ENCODE results near the gene KSR2.
"Not testable (repeated sequence)": the region's sequence is repeated elsewhere in the genome, so short reads cannot be mapped to it uniquely, and the experiment has no call there.

Gene KSR2

GRCh38 chr12:117789195-117789912 is 179.4 kb downstream of the KSR2 start:
- FAIRE-seq: no peak
- no peak for DNase-seq (ENCODE audit: extremely low spot score, insufficient read length, low read depth)

GRCh38 chr12:117778656-117779055 is 190.1 kb downstream of the KSR2 start:
- FAIRE-seq: no peak
- DNase-seq (ENCODE audit: extremely low spot score, insufficient read length, low read depth): no peak

GRCh38 chr12:117774941-117775775 is 193.6 kb downstream of the KSR2 start:
- DNase-seq (ENCODE audit: extremely low spot score, insufficient read length, low read depth): no peak

GRCh38 chr12:117768860-117769259 is 199.9 kb downstream of the KSR2 start:
- FAIRE-seq (no peak), DNase-seq (ENCODE audit: extremely low spot score, insufficient read length, low read depth) (no peak)

More at GRCh38 chr12:117774941-117775775, 193.6 kb downstream of the KSR2 start:
- no peak for FAIRE-seq

- no peak for DNase-seq (ENCODE audit: extremely low spot score, insufficient read length, low read depth)
- FAIRE-seq: no peak
Measured at GRCh38 chr12:117766008-117766407, 202.8 kb downstream of the KSR2 start.

- FAIRE-seq: no peak
Measured at GRCh38 chr12:117762143-117762542, 206.6 kb downstream of the KSR2 start.

GRCh38 chr12:117761528-117762100 is 207.2 kb downstream of the KSR2 start:
- no peak for FAIRE-seq
- no peak for DNase-seq (ENCODE audit: extremely low spot score, insufficient read length, low read depth)

More at GRCh38 chr12:117762143-117762542, 206.6 kb downstream of the KSR2 start:
- no peak for DNase-seq (ENCODE audit: extremely low spot score, insufficient read length, low read depth)

GRCh38 chr12:117760990-117761389 is 207.8 kb downstream of the KSR2 start:
- FAIRE-seq: no peak
- no peak for DNase-seq (ENCODE audit: extremely low spot score, insufficient read length, low read depth)

- DNase-seq (ENCODE audit: extremely low spot score, insufficient read length, low read depth) (no peak), FAIRE-seq (no peak)
Measured at GRCh38 chr12:117750657-117751056, 218.1 kb downstream of the KSR2 start.

GRCh38 chr12:117749431-117749830 is 219.4 kb downstream of the KSR2 start:
- no peak for DNase-seq (ENCODE audit: extremely low spot score, insufficient read length, low read depth)
- FAIRE-seq: no peak

GRCh38 chr12:117746358-117746757 is 222.4 kb downstream of the KSR2 start:
- FAIRE-seq; DNase-seq (ENCODE audit: extremely low spot score, insufficient read length, low read depth): not testable (repeated sequence)

- FAIRE-seq (no peak), DNase-seq (ENCODE audit: extremely low spot score, insufficient read length, low read depth) (no peak)
Measured at GRCh38 chr12:117744418-117744817, 224.4 kb downstream of the KSR2 start.

- no peak for FAIRE-seq
- no peak for DNase-seq (ENCODE audit: extremely low spot score, insufficient read length, low read depth)
Measured at GRCh38 chr12:117743761-117744160, 225.0 kb downstream of the KSR2 start.

GRCh38 chr12:117742721-117743120 is 226.1 kb downstream of the KSR2 start:
- FAIRE-seq (no peak), DNase-seq (ENCODE audit: extremely low spot score, insufficient read length, low read depth) (no peak)

GRCh38 chr12:117738233-117738632 is 230.6 kb downstream of the KSR2 start:
- no peak for DNase-seq (ENCODE audit: extremely low spot score, insufficient read length, low read depth)
- FAIRE-seq: no peak

GRCh38 chr12:117733549-117733805 is 235.3 kb downstream of the KSR2 start:
- DNase-seq (ENCODE audit: extremely low spot score, insufficient read length, low read depth) (no peak), FAIRE-seq (no peak)

GRCh38 chr12:117732761-117733548 is 235.8 kb downstream of the KSR2 start:
- FAIRE-seq (no peak), DNase-seq (ENCODE audit: extremely low spot score, insufficient read length, low read depth) (no peak)

- DNase-seq (ENCODE audit: extremely low spot score, insufficient read length, low read depth); FAIRE-seq: not testable (repeated sequence)
Measured at GRCh38 chr12:117731131-117731530, 237.7 kb downstream of the KSR2 start.

- FAIRE-seq: no peak
- DNase-seq (ENCODE audit: extremely low spot score, insufficient read length, low read depth): no peak
Measured at GRCh38 chr12:117727301-117727700, 241.5 kb downstream of the KSR2 start.

- no peak for FAIRE-seq
- no peak for DNase-seq (ENCODE audit: extremely low spot score, insufficient read length, low read depth)
Measured at GRCh38 chr12:117724543-117724942, 244.2 kb downstream of the KSR2 start.

All from GM18507 (cell line).